ENCODE results near the gene FBXO48.
A peak's percentile ranks its signal among the peaks of the same experiment; 100 is the strongest.

FBXO48 gene

GRCh38 chr2:68467077-68467960 lies at the start of gene FBXO48, which contains the start of gene APLF (continued):
- no peak for TF ChIP-seq ZNF26 (tag by site-specific recombination; IDR thresholded peaks at IDR 0.05)
- TF ChIP-seq PRDM4 (tag by site-specific recombination; IDR thresholded peaks at IDR 0.05) = no peak
- no peak for TF ChIP-seq ZNF175 (tag by site-specific recombination; IDR thresholded peaks at IDR 0.05)
- no peak for TF ChIP-seq HOXD13 (CRISPR knock-in tag; IDR thresholded peaks at IDR 0.05; ENCODE audit: borderline replicate concordance)
- peak; percentile 38; the same call in 1 of the 2 replicates for TF ChIP-seq ZNF692 (tag by site-specific recombination; IDR thresholded peaks at IDR 0.05)
- TF ChIP-seq ZNF514 (tag by site-specific recombination; IDR thresholded peaks at IDR 0.05) = no peak
- TF ChIP-seq ZNF596 (tag by site-specific recombination; IDR thresholded peaks at IDR 0.05) = no peak
- TF ChIP-seq ZFP37 (tag by site-specific recombination; IDR thresholded peaks at IDR 0.05) = peak; percentile 67; the same call in 1 of the 2 replicates
- no peak for TF ChIP-seq ZBTB1 (tag by site-specific recombination; IDR thresholded peaks at IDR 0.05)
- TF ChIP-seq ZNF600 (tag by site-specific recombination; IDR thresholded peaks at IDR 0.05) = peak; percentile 15; the same call in 1 of the 2 replicates
- TF ChIP-seq ZNF664 (tag by site-specific recombination; IDR thresholded peaks at IDR 0.05) = no peak
- no peak for TF ChIP-seq ZNF350 (tag by site-specific recombination; IDR thresholded peaks at IDR 0.05)
- TF ChIP-seq ZBTB49 (tag by site-specific recombination; IDR thresholded peaks at IDR 0.05; ENCODE audit: low read depth) = no peak
- no peak for TF ChIP-seq ZNF747 (tag by site-specific recombination; IDR thresholded peaks at IDR 0.05)
- TF ChIP-seq ZFHX2 (tag by site-specific recombination; conservative IDR thresholded peaks at IDR 0.05) = peak; percentile 80
- no peak for TF ChIP-seq ZNF626 (tag by site-specific recombination; IDR thresholded peaks at IDR 0.05)
- TF ChIP-seq ZSCAN5A (tag by site-specific recombination; IDR thresholded peaks at IDR 0.05) = no peak
- TF ChIP-seq ZNF10 (tag by site-specific recombination; IDR thresholded peaks at IDR 0.05) = no peak
- no peak for TF ChIP-seq ZNF354C (tag by site-specific recombination; IDR thresholded peaks at IDR 0.05; ENCODE audit: borderline replicate concordance, low read depth)
- TF ChIP-seq ZNF311 (tag by site-specific recombination; IDR thresholded peaks at IDR 0.05; ENCODE audit: borderline replicate concordance) = no peak
- peak; percentile 86 for TF ChIP-seq KLF10 (tag by site-specific recombination; IDR thresholded peaks at IDR 0.05)
- TF ChIP-seq RBAK (tag by site-specific recombination; IDR thresholded peaks at IDR 0.05) = no peak
- TF ChIP-seq ZNF324 (tag by site-specific recombination; IDR thresholded peaks at IDR 0.05) = peak; percentile 57; the same call in 1 of the 2 replicates
- no peak for TF ChIP-seq GLI2 (tag by site-specific recombination; IDR thresholded peaks at IDR 0.05; ENCODE audit: borderline replicate concordance, low read depth)
- no peak for TF ChIP-seq ZNF280D (tag by site-specific recombination; IDR thresholded peaks at IDR 0.05)
- no peak for TF ChIP-seq ZNF221 (tag by site-specific recombination; IDR thresholded peaks at IDR 0.05; ENCODE audit: borderline replicate concordance)
- no peak for TF ChIP-seq ZNF433 (tag by site-specific recombination; IDR thresholded peaks at IDR 0.05; ENCODE audit: low read depth)

Measured in HEK293 (cell line).